Ovary (tissue), 9 donors: Measurements from ENCODE around the gene SALL4. TPM values are rescaled to one million over a fixed set of nuclear protein-coding genes. Genes with fewer than 3 reads are reported as not detected.
"Not testable (repeated sequence)": the region's sequence is repeated elsewhere in the genome, so short reads cannot be mapped to it uniquely, and the experiment has no call there.

Experiments
- DNase-seq, 5 donors: peaks; one replicate each; pipeline ENCODE4 v3.0.0-alpha.2; 2019 to 2020
- H3K27ac ChIP-seq, 2 donors: fragments of 200-600 bp; one replicate each; pipeline versions ENCODE4 v1.5.1 to v1.8.0; 2019 to 2022
- H3K27me3 ChIP-seq: fragments of 200-600 bp; one replicate; pipeline ENCODE4 v1.8.0; 2022
- H3K36me3 ChIP-seq: fragments of 200-600 bp; sonication (generic); one replicate; pipeline ENCODE4 v1.5.1; 2019
- H3K4me1 ChIP-seq: one replicate; pipeline ENCODE4 v1.8.1; 2013; ENCODE audit warnings: mild to moderate bottlenecking, moderate library complexity; ENCODE audit not compliant: insufficient read depth
- H3K4me3 ChIP-seq: fragments of 200-600 bp; sonication (generic); one replicate; pipeline ENCODE4 v1.5.1; 2017
- H3K9me3 ChIP-seq, 2 donors: fragments of 200-600 bp in 1 of 2; sonication (generic) in 1 of 2; one replicate each; pipeline versions ENCODE4 v1.5.1 to v1.8.1; 2013 to 2019; ENCODE audit warnings: mild to moderate bottlenecking in 1 of 2, moderate library complexity in 1 of 2
- CTCF ChIP-seq, 3 donors: fragments of 450-650 bp in 2 of 3; fragments of 200-600 bp in 1 of 3; IDR thresholded peaks; one replicate each; pipeline versions ENCODE4 v1.5.1 to v1.8.0; 2016 to 2022; ENCODE audit warnings: antibody characterized with exemption in 3 of 3, mild to moderate bottlenecking in 1 of 3
- EP300 ChIP-seq: sonication (generic); formaldehyde crosslinking; IDR thresholded peaks from one replicate; pipeline ENCODE4 v1.6.1; 2017; ENCODE audit warnings: antibody characterized with exemption
- POLR2A ChIP-seq: fragments of 450-650 bp; IDR thresholded peaks from one replicate; pipeline ENCODE4 v1.6.1; 2017; ENCODE audit warnings: antibody characterized with exemption, mild to moderate bottlenecking, moderate library complexity
- WGBS, 3 donors: extraction: QIAGEN DNeasy Blood & Tissue Kit in 1 of 3; methylation state at CpG; one replicate each; pipeline versions ENCODE4 v1.1.5 to v1.1.7; 2013 to 2017; 5-methylcytosine and 5-hydroxymethylcytosine counted together
- intact Hi-C, 4 donors: fragments of 100-400 bp; cut with DNase I; formaldehyde crosslinking; loops; one replicate each; pipeline versions ENCODE4 v1.11.0 to v1.15.1; 2022 to 2023
- polyA plus RNA-seq, 2 donors: library from polyadenylated mRNA; stranded (reverse); fragments of 200-250 nt in 1 of 2; fragments of 350-450 nt in 1 of 2; fragmentation: Illumina TruSeq in 1 of 2; extraction: RNeasy Lipid Tissue Mini Kit (QIAGEN cat#74804) in 1 of 2; gene quantifications; one replicate each; pipeline ENCODE4 v1.2.3, GENCODE V29; 2013 to 2014
- total RNA-seq, 7 donors: library from RNA; depleted of rRNA in 2 of 7; stranded (reverse); fragments of >200 nt in 2 of 7; fragmentation: NEBNext Ultra II Directional in 3 of 7; extraction: Animal tissue kit (Norgen Biotek cat#: 25700) in 3 of 7; gene quantifications; one replicate each; pipeline versions ENCODE4 v1.1.0 to v1.2.4, GENCODE V29; 2016 to 2023
- donor health status: DM: no; HTN: no; CAD: no; lungs with moderate emphysema.
- donor health status: DM: no; HTN: no; CAD: no.
- donor health status: Bipolar disorder and iron deficiency.
- donor health status: DM: yes; HTN: yes; CAD: no.
- donor health status: DM: no; HTN: no; CAD: no.
- donor health status: DM: yes; HTN: yes; CAD: no.

The SALL4 gene
- total and polyA plus RNA-seq, 9 donors = 0.03 to 0.57 (median 0.27) TPM; not detected in 3

GRCh38 chr20:51759769-51760510 is 42.4 kb downstream of the SALL4 start:
- intact Hi-C loops = no loop called here
- H3K27ac ChIP-seq = no peak overlapping the region
- no peaks in the 10 kb centered on the region for H3K27me3 ChIP-seq
- WGBS, 3 donors = 90 to 92% (median 91%) methylated on average over 14 of the region's 14 CpGs
- H3K4me1 ChIP-seq = no peaks in the 10 kb centered on the region
- no peaks in the 10 kb centered on the region for H3K9me3 ChIP-seq
- no peak for TF ChIP-seq POLR2A
- no peak for TF ChIP-seq EP300
- no peak for TF ChIP-seq CTCF (IDR thresholded peaks at IDR 0.05)
- no peaks in the 10 kb centered on the region for H3K36me3 ChIP-seq
- no peak for DNase-seq
- no peak overlapping the region for H3K4me3 ChIP-seq

- no peaks in the 10 kb centered on the region for H3K9me3 ChIP-seq
- WGBS, 3 donors = 85 to 95% (median 87%) methylated on average over 12 of the region's 12 CpGs
- no peak overlapping the region for H3K4me3 ChIP-seq
- TF ChIP-seq EP300 (no peak), POLR2A (no peak), CTCF (IDR thresholded peaks at IDR 0.05) (no peak)
- intact Hi-C loops = no loop called here
- no peaks in the 10 kb centered on the region for H3K27me3 ChIP-seq
- no peak for DNase-seq
- H3K4me1 ChIP-seq = no peaks in the 10 kb centered on the region
- H3K27ac ChIP-seq = no peak overlapping the region
- no peaks in the 10 kb centered on the region for H3K36me3 ChIP-seq
Measured at GRCh38 chr20:51758978-51759544, 43.3 kb downstream of the SALL4 start.

GRCh38 chr20:51757226-51757625 is 45.1 kb downstream of the SALL4 start:
- no peak for DNase-seq
- no peak overlapping the region for H3K4me3 ChIP-seq
- WGBS, 3 donors = 83 to 89% (median 87%) methylated on average over 10 of the region's 10 CpGs
- H3K27me3 ChIP-seq = no peaks in the 10 kb centered on the region
- intact Hi-C loops = no loop called here
- no peaks in the 10 kb centered on the region for H3K36me3 ChIP-seq
- peaks cover 2% of the 10 kb centered on the region for H3K4me1 ChIP-seq
- no peaks in the 10 kb centered on the region for H3K9me3 ChIP-seq
- no peak overlapping the region for H3K27ac ChIP-seq
- TF ChIP-seq POLR2A (no peak), CTCF (IDR thresholded peaks at IDR 0.05) (no peak), EP300 (no peak)

DNA sequence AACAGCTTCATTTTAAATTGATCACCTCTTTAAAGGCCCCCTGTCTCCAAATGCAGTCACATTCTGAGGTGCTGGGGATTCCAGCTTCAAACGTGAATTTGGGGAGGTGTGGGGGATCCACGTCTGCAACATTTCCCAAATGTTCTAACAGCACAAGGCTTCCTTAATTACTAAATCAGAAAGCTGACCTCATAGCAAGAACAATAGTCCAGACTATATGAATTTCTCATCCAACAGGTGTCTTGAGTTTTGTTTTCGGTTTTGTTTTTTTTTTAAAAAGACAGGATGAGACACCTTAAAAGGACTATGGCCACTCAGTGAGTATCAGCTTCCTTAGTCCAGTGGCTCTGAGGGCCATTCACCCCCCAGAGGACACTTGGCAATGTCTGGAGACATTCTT is 45.7 kb downstream of the SALL4 start:
- intact Hi-C loops = no loop called here
- no peak for TF ChIP-seq EP300
- TF ChIP-seq CTCF (IDR thresholded peaks at IDR 0.05) = no peak
- no peak for TF ChIP-seq POLR2A
- Histone ChIP-seq H3K9me3 (no peaks in the 10 kb centered on the region), H3K36me3 (no peaks in the 10 kb centered on the region), H3K4me1 (peaks cover 2% of the 10 kb centered on the region), H3K27me3 (no peaks in the 10 kb centered on the region), H3K27ac (no peak overlapping the region), H3K4me3 (no peak overlapping the region)
- WGBS, 3 donors = 85 to 89% (median 86%) methylated on average over 3 of the region's 3 CpGs
- DNase-seq = no peak

DNA sequence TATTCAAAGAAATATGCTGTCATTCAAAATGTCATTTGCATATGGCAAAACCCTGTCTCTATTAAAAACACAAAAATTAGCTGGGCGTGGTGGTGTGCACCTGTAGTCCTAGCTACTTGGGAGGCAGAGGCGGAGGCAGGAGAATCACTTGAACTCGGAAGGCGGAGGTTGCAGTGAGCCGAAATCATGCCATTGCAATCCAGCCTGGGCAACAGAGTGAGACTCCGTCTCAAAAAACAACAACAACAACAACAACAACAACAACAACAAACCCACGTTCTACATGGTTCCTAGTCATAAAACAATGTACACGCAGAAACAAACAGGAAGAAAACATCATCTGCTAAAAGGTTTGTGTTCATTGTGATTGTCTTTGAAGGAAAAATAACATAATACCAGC is 49.1 kb downstream of the SALL4 start:
- H3K27me3 ChIP-seq, H3K9me3 ChIP-seq, DNase-seq, H3K36me3 ChIP-seq, intact Hi-C loops, H3K27ac ChIP-seq, H3K4me1 ChIP-seq, H3K4me3 ChIP-seq: not testable (repeated sequence)
- WGBS, 3 donors = 94 to 96% (median 95%) methylated on average over 8 of the region's 8 CpGs
